Measurements from ENCODE around the gene ZSWIM6.

Gene ZSWIM6

DNA sequence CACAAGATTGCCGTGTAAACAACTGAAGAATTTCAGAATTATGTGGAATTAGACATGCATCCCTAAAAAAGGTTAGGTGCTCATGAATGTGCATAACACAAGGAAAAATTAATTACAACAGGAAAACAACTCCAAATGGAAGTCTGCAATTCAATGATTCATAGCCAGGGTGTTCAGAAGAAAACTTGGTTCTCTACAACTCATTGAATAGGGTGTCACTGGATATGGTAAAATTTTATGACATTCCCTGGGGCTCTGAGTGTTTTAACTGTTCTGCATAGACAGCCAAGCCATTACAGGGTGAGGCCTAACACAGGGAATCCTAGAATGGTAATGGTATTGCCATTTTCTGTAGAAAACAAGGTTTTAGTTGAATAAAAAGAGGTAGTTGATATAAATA, 24.4 kb upstream of the ZSWIM6 start:
- no peak for FAIRE-seq

DNA sequence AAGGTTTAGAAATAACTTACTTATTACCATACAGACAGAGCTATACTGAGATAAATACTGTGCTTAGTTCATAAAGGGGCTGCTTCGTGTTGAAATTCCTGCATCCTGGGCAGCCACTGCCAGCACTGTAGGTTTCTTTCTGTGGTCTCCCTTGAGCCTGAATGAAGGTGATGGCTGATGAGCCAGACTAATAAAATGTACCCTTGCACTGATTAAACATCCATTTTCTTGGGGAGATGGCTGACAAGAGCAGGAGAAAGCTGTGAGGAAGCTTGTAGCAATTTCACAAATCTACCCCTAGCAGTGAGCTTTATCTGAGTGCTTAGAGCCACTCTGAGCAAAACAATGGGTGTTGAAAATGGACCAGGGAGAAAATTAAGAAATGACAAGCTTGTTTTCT, 23.3 kb upstream of the ZSWIM6 start:
- FAIRE-seq, result no peak

- no peak for FAIRE-seq
These were observed 22.9 kb upstream of the ZSWIM6 start for GRCh38 chr5:61309115-61309514.

DNA sequence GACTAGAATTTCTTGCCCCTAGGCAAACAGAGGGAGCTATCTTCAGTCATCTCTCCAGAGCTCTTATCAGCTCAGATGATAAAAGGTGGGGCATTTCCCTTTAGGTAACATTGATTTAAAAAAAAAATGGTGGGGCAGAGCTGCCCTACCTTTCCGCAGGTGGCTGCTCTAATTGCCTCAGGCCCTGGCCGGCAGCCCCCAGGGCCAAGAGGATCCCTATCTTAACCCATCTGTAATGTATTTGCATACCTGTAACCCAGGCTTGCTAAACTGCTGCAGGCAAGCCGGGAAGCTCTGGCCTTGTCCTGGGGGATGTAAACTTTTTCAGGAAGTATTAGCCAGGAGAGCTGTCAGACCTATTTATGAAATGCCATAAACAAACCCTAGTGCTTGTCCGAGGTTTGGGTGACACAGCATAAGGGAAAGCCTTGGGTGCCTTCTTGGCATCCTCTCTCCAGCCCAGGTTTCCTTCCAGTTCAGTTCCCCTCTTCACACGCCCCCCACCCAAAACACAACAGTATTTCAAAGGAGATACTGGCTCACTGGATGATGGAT, 20.9 kb upstream of the ZSWIM6 start:
- no peak for FAIRE-seq

DNA sequence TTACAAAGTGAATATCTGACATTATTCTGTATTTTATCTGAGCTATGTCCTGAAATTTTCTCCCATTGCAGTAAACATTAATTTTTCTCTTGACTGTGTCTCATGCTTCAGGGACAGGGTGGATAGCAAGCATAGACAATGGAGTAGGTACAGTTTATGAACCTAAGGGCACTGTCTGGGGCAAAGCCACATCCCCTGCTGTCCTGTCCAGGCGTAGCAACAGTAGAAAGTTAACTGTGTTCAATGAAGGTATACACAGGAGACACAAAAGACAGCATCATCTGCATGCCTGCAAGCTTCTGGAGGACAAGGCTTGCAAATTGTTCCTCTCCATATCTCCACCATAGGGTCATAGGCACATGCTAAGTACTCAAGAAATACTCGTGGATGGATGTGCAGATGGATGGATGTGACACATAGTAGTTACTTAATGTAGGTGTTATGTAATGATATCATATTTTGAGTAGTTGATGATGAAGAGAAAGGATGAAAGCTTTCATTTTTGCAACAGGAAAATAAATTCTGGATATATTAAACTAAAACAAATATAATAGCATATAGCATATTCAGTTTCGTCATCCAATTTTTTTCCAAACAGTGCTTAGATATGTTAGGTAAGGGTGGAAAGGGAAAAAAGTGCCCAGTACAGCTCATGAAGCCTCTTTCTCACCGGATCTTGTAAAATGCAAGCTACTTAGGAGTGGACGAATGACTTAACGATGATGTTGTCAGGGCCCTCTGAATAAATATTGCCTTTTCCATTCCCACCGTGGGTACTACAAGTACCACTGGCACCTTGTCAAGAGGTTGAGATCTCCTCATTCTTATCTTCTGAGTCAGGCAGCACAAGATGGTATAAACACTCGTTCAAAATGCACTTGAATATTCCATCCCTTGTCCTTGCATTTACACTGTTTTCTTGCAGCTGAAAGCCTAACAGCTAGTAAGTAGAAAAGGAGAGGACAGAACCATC, 19.9 kb upstream of the ZSWIM6 start:
- FAIRE-seq, result no peak

DNA sequence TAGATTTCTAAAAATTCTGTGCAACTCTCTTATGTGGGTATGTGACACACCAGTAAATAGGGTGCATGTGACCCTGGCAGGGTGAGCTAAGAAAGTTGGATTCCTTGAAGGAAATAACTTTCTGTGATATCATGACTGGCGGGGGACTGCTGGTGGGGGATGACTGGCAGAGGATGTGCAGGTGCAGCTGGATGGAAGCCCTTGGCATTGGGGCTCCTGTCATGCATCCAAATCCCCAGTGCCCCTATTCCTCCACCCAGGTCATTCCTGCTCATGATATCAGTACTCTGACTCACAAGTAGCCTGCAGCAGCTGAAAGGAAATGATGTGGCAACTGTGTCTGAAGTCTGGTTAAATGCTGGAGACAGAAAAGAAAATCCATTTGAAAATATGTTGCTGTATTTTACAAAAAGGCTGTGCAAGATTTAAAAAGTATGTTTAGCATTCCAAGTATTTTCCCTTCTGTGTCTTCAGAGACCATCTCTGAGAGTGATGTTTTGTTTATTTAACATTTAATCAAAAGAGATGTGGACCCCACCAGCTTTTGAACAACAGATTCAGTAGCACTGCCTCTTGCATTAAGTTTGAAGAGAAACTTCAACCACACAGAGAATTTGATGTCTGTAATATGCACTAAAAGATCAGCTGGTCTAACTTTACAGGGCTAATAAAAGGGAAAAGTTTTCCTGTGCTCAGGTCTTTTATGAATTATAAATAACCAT, 17.9 kb upstream of the ZSWIM6 start:
- FAIRE-seq, result no peak

GRCh38 chr5:61318376-61318775, 13.7 kb upstream of the ZSWIM6 start:
- FAIRE-seq, result no peak

DNA sequence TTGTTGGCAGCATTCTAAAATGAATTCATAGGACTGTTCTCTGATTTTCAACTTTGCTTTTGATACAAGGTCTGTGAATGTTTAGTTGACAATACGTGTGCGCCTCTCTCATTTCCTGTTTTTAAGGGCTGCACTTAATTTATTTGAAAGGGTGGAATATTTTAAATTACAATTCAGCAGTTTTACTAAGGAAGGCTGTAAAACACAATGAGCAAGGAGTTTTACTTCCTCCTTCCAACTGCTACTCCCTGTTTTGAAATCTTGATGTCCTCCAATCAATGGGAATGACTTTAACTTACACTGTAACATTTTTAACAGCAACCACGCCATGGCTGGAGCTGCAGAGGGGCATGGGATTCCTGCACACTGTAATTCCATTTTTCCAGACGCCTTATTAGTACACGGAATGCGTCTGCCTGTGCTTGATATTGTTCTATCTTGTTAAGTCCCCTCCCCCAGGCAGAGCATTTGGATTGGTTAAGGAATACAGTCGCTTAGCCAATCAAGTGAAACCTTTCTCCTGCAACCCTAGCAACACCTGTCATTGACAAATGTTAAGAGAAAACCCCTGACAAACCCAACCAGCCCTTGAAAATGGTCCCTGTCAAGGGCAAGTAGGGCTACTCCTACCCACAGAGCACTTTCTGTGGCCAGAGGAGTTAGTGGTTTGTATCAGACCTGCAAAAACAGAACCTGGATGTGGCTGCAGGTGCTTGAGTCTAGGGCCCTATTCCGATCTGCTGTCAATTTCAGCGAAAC, 12.5 kb upstream of the ZSWIM6 start:
- peak; percentile 53 for FAIRE-seq

- no peak for FAIRE-seq
These were observed 11.2 kb upstream of the ZSWIM6 start for GRCh38 chr5:61320860-61321259.

DNA sequence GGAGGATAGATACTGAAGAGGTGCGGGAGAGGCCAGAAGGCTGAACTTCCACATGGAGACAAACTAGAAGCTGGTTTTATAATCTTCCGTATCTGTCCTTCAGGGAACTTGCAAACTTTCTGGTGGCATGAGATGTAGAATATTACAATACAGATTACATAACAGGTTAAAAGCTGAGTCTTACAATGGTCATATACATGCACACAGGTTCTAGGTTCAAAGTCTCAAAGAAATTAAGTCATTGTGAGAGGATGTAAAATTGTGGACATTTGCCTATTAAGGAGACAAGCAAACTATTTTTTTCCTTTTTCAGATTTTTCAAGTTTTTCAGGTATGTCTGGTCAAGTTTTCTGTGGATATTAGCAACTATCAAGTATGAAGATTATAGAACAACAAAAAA, 10.4 kb upstream of the ZSWIM6 start:
- FAIRE-seq, result no peak

GRCh38 chr5:61322738-61323725, 9.0 kb upstream of the ZSWIM6 start:
- no peak for FAIRE-seq

- no peak for FAIRE-seq
These were observed 4.0 kb upstream of the ZSWIM6 start for GRCh38 chr5:61327760-61328753.

- FAIRE-seq, result no peak
These were observed 3.1 kb upstream of the ZSWIM6 start for GRCh38 chr5:61328791-61329549.

DNA sequence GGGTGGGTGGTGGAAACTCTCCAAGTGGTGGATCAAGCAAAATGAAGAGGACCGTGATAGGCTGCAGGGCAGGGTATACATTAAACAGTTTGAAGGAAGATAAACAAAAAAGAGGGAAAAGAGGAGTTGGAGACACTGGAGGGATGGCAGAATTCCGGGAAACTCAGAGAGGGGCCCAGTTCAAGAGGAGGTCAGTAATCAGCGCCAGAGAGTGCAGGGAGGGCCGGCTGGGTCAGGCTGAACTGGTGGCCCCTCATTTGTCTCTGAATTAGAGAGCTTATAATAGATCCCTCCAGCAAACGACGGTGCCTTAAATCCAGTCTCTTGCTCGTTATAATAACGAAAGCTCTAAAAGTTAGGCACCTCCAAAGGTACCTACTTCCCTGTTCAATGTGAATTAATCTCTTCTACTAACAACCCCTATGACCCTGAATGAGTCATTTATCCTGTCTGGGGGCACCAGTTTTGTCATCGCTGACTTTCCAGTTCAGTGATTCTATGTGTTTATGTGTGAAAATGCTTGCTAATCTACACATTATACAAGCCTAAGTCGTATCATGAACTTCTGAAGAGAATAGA, 2.4 kb upstream of the ZSWIM6 start:
- no peak for FAIRE-seq

- no peak for FAIRE-seq
These were observed 1.7 kb upstream of the ZSWIM6 start for GRCh38 chr5:61330341-61330844.

DNA sequence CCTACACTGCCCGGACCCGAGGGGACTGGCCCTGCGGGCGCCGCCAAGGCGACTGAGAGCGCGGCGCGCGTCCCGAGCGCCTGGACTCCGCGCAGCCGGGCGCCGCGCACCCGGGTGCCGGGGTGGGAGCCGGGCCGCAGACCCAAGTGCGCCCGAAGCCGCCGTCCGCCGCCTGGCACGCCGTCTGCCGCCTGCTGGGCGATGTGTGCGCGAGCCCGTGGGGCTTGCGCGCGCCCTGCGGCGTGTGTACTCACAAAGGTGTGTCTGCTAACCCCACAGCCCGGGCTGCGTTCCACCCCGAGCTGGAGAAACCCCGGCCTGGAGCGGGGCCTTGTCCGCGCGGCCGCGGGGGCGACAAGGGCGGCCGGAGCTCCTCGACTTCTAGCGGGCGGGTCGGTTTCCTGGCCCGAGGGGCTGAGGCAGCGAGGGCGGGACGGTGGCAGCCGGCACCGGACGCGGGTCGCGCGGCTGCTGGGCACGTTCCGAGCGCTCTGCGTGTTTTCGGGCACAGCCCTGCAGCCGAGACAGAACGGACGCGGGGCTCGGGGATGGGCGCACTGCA, 1.1 kb upstream of the ZSWIM6 start:
- FAIRE-seq, result no peak

GRCh38 chr5:61332358-61332749, 296 bp downstream of the ZSWIM6 start:
- no peak for FAIRE-seq

GRCh38 chr5:61332851-61333320, 828 bp downstream of the ZSWIM6 start:
- FAIRE-seq, result no peak

Measured in endometrium (tissue), 2 donors.